SK-N-SH (cell line): ENCODE measurements around the gene TDP2.

Experiments
- EZH2phosphoT487 ChIP-seq: fragments of 200-600 bp; sonication (generic); IDR thresholded peaks from 2 replicates; pipeline ENCODE4 v1.6.1; 2017; ENCODE audit warnings: low read depth, mixed run types, mild to moderate bottlenecking, antibody characterized with exemption, moderate library complexity, borderline replicate concordance
- POLR2AphosphoS5 ChIP-seq: IDR thresholded peaks from 2 replicates; pipeline ENCODE4 v1.6.1; 2012; ENCODE audit warnings: low read depth, low read length
- SMC3 ChIP-seq: IDR thresholded peaks from 2 replicates; pipeline ENCODE4 v1.6.1; 2012; ENCODE audit warnings: low read depth, low read length, improper control_type of control experiment
- YY1 ChIP-seq: IDR thresholded peaks from 2 replicates; pipeline ENCODE4 v1.4.0; 2012; ENCODE audit warnings: low read depth, mild to moderate bottlenecking
- TF ChIP-seq, protein P1 (sequence below): fragments of 200-600 bp; sonication (generic); IDR thresholded peaks from 2 replicates; pipeline ENCODE4 v1.6.1; 2017; ENCODE audit warnings: antibody characterized with exemption, mild to moderate bottlenecking, moderate library complexity
- TF ChIP-seq, protein P2 (sequence below): IDR thresholded peaks from 2 replicates; pipeline ENCODE4 v1.4.0; 2012; ENCODE audit warnings: low read depth
- TF ChIP-seq, protein P3 (sequence below): IDR thresholded peaks from 2 replicates; pipeline ENCODE4; 2012
- TF ChIP-seq, protein P4 (sequence below): fragments of 150-350 bp; IDR thresholded peaks from 2 replicates; pipeline ENCODE4 v1.6.1; 2017; ENCODE audit warnings: antibody characterized with exemption, low read length, low read depth, borderline replicate concordance

DNA sequence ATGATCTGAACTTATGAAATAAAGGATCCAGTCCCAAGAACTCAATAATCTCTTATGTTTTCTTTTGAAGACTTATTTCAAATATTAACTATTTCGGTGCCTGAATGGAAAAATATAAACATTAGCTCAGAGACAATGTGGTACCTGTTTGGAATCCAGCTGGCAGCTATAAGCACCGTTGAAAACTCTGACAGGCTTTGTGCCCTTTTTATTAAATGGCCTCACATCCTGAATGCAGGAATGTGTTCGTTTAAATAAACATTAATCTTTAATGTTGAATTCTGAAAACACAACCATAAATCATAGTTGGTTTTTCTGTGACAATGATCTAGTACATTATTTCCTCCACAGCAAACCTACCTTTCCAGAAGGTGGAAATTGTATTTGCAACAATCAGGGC is 16.3 kb downstream of the TDP2 start:
- TF ChIP-seq, protein P1, sequence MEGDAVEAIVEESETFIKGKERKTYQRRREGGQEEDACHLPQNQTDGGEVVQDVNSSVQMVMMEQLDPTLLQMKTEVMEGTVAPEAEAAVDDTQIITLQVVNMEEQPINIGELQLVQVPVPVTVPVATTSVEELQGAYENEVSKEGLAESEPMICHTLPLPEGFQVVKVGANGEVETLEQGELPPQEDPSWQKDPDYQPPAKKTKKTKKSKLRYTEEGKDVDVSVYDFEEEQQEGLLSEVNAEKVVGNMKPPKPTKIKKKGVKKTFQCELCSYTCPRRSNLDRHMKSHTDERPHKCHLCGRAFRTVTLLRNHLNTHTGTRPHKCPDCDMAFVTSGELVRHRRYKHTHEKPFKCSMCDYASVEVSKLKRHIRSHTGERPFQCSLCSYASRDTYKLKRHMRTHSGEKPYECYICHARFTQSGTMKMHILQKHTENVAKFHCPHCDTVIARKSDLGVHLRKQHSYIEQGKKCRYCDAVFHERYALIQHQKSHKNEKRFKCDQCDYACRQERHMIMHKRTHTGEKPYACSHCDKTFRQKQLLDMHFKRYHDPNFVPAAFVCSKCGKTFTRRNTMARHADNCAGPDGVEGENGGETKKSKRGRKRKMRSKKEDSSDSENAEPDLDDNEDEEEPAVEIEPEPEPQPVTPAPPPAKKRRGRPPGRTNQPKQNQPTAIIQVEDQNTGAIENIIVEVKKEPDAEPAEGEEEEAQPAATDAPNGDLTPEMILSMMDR, result no peak
- TF ChIP-seq, protein P2, sequence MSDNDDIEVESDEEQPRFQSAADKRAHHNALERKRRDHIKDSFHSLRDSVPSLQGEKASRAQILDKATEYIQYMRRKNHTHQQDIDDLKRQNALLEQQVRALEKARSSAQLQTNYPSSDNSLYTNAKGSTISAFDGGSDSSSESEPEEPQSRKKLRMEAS, result no peak
- TF ChIP-seq EZH2phosphoT487 (no peak), POLR2AphosphoS5 (no peak), SMC3 (no peak), YY1 (no peak)
- TF ChIP-seq, protein P3, sequence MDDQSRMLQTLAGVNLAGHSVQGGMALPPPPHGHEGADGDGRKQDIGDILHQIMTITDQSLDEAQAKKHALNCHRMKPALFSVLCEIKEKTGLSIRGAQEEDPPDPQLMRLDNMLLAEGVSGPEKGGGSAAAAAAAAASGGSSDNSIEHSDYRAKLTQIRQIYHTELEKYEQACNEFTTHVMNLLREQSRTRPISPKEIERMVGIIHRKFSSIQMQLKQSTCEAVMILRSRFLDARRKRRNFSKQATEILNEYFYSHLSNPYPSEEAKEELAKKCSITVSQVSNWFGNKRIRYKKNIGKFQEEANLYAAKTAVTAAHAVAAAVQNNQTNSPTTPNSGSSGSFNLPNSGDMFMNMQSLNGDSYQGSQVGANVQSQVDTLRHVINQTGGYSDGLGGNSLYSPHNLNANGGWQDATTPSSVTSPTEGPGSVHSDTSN, result no peak
- TF ChIP-seq, protein P4, sequence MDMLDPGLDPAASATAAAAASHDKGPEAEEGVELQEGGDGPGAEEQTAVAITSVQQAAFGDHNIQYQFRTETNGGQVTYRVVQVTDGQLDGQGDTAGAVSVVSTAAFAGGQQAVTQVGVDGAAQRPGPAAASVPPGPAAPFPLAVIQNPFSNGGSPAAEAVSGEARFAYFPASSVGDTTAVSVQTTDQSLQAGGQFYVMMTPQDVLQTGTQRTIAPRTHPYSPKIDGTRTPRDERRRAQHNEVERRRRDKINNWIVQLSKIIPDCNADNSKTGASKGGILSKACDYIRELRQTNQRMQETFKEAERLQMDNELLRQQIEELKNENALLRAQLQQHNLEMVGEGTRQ, result no peak
